ENCODE measurements around the gene MBD1.
"Not testable (repeated sequence)": the region's sequence is repeated elsewhere in the genome, so short reads cannot be mapped to it uniquely, and the experiment has no call there.

The MBD1 gene

GRCh38 chr18:50272568-50272967, 8.8 kb downstream of the MBD1 start:
- no peak for DNase-seq

GRCh38 chr18:50268022-50268747, 13.1 kb downstream of the MBD1 start:
- DNase-seq, result peak; percentile 61 to 67 (median 64)

- DNase-seq, result peak; percentile 68 to 73 (median 69)
These were observed 15.0 kb downstream of the MBD1 start, which contains the start of gene CFAP53 for GRCh38 chr18:50266248-50266704. TSS of gene CFAP53 (minus strand) at chr18:50266495. CDS start at chr18:50266404, 91 bp downstream.

- no peak for DNase-seq
These were observed 18.3 kb downstream of the MBD1 start for GRCh38 chr18:50262977-50263376.

GRCh38 chr18:50250935-50251334, 30.4 kb downstream of the MBD1 start:
- no peak for DNase-seq

GRCh38 chr18:50249576-50249975, 31.7 kb downstream of the MBD1 start:
- no peak for DNase-seq

GRCh38 chr18:50247561-50247960, 33.8 kb downstream of the MBD1 start:
- DNase-seq, result no peak

GRCh38 chr18:50241768-50242167, 39.6 kb downstream of the MBD1 start:
- DNase-seq, result not testable (repeated sequence)

- DNase-seq, result no peak
These were observed 41.2 kb downstream of the MBD1 start for GRCh38 chr18:50240080-50240563.

GRCh38 chr18:50232419-50232818, 48.9 kb downstream of the MBD1 start:
- DNase-seq, result no peak

GRCh38 chr18:50231621-50232020, 49.7 kb downstream of the MBD1 start:
- DNase-seq, result no peak

- DNase-seq, result not testable (repeated sequence)
These were observed 61.1 kb downstream of the MBD1 start for GRCh38 chr18:50220249-50220648.

Measured in activated CD4-positive, CD25-positive, alpha-beta regulatory T cell (primary cell).